Measurements from ENCODE around the gene GRIK5.

Gene GRIK5

DNA sequence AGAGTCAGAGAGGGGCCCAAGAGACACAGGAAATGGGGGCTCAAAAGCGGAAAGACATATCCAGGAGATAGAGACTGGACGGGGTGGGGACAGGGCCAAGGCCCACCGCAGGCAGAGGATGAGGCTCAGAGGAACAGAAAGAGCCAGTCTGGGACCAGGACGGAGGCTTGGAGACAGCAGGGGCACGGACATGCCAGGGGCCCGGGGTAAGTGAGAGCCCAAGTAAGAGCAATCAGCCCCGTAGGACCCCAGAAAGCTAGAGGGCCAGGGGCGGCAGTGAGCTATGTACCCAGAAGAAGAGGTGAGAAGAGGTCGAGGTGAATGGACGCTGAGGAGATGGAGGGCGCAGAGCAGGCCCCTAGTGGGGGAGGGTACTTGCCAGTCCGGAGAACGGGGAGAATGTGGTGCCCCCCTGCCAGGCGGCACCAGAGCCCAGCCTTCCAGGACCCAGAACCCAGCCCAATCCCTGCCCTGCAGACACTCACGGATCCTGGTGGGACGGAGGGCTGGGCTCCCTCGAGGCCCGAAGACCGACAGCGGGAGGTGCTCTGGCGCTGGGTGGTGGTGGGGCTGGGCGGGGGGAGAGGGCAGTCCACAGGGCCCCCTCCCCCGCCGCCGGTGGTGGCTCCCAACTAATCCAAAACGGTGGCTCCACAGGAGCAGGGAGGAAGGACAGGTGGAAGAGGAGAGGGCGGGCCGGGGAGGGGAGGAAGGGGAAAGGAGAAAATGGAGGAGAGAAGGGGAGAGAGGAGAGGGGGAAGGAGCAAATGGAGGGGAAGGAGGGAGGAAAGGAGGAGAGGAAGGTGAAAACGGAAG is 1.0 kb downstream of the GRIK5 start:
- H3K4me3 ChIP-seq (ENCODE audit: control insufficient read depth, low read depth, low read length) = no peak overlapping the region
- TF ChIP-seq, protein P1, sequence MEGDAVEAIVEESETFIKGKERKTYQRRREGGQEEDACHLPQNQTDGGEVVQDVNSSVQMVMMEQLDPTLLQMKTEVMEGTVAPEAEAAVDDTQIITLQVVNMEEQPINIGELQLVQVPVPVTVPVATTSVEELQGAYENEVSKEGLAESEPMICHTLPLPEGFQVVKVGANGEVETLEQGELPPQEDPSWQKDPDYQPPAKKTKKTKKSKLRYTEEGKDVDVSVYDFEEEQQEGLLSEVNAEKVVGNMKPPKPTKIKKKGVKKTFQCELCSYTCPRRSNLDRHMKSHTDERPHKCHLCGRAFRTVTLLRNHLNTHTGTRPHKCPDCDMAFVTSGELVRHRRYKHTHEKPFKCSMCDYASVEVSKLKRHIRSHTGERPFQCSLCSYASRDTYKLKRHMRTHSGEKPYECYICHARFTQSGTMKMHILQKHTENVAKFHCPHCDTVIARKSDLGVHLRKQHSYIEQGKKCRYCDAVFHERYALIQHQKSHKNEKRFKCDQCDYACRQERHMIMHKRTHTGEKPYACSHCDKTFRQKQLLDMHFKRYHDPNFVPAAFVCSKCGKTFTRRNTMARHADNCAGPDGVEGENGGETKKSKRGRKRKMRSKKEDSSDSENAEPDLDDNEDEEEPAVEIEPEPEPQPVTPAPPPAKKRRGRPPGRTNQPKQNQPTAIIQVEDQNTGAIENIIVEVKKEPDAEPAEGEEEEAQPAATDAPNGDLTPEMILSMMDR (conservative IDR thresholded peaks at IDR 0.05; ENCODE audit: control insufficient read depth, insufficient read depth, low read depth, low read length) = no peak
- DNase-seq (ENCODE audit: low read depth) = no peak

DNA sequence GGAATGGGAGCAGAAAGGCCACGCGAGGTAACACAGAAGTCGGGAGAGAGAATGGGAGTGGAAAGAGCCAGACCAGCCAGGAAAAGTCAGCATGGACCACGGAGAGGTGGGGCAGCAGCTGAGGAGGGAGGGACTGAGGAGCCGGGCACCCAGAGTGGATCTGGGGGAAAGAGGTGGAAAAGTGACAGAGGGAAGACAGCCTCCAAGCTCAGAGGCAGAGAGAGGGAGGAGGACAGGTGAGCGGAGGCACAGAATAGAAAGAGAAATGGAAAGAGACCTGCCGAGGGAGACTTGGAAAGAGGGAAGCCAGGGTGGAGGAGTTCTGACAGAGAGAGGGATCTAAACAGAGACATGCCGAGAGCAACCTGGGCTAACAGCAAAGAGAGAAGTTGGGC is 1.6 kb downstream of the GRIK5 start:
- TF ChIP-seq, protein P1 (conservative IDR thresholded peaks at IDR 0.05; ENCODE audit: control insufficient read depth, insufficient read depth, low read depth, low read length) = no peak
- no peak for DNase-seq (ENCODE audit: low read depth)
- H3K4me3 ChIP-seq (ENCODE audit: control insufficient read depth, low read depth, low read length) = no peak overlapping the region

DNA sequence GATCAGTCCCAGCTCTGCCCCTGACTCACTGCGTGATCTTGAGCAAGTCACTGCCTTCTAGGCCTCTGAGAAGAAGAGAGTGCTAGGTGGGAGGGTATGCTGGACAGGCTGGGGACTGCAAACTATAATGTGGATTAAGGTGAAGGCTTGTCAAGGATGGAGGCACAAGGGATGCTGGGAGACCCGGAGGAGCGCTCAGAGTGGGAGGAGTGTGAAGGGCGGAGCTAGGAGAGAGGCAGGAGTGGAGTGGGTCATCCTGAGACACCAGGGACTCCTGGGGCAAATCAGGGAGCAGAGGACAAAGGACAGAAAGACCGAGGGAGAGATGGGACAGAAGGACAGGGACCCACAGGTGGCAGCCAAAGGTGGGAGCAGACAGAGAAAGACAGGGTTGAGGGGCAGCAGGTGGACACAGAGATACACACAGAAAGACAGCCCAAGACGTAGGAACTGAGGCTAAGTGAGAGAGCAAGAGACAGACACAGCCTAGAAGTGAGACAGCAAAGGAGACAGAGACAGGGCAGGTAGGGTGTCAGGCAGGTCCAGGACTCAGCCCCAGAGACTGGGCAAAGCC is 2.6 kb downstream of the GRIK5 start:
- no peak for DNase-seq (ENCODE audit: low read depth)
- TF ChIP-seq, protein P1 (conservative IDR thresholded peaks at IDR 0.05; ENCODE audit: control insufficient read depth, insufficient read depth, low read depth, low read length) = no peak
- H3K4me3 ChIP-seq (ENCODE audit: control insufficient read depth, low read depth, low read length) = no peak overlapping the region

DNA sequence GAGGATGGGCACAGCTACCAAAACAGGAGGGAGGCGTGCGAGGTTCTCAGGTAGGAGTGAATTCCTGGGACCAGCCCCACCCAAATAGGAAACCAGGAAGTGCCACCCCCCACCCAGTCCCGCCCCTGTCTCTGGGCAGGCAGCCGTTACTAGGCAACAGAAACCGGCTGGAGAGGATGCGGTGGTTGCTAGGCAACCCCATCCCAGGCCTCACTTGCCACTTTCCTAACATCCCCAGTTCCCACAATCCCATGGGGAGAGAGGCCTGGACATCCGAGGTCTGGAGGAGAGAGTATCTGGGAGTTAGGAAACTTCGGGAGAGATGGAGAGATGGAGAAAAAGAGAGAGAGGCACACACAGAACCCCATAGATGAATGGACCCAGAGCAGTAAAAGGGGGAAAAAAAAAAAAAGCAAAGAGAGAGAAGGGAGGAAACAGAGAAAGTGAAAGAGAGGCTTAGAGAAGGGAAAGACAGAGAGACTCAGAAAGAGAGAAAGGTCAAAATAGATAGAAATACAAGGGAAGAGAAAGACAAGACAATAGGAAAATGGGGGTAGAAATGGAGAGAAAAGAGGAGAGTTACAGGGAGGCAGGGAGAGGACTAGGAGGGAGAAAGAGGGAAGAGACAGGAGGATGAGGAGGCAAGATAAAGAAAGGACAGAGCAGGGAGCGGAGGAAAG is 3.8 kb downstream of the GRIK5 start:
- TF ChIP-seq, protein P1 (conservative IDR thresholded peaks at IDR 0.05; ENCODE audit: control insufficient read depth, insufficient read depth, low read depth, low read length) = no peak
- H3K4me3 ChIP-seq (ENCODE audit: control insufficient read depth, low read depth, low read length) = no peak overlapping the region
- peak; percentile 36 for DNase-seq (ENCODE audit: low read depth)

DNA sequence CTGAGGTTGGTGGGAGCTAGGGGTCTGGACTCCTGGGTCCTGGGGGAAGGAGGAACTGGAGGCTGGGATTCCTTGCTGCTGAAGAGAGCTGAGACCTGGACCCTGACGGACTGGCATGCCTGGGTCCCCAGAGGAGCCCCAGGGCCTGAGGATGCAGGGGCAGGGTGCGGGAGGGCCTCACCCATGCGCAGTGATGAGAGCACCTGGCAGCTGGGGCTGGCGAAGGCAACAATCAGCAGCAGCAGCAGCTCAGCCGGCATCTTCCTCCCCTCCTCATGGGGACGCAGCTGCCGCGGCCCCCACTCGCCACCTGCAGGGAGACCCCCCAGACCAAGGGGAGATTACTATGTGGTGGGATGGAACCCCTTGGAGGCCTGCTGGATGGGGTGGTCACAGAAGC is 4.5 kb downstream of the GRIK5 start:
- TF ChIP-seq, protein P1 (conservative IDR thresholded peaks at IDR 0.05; ENCODE audit: control insufficient read depth, insufficient read depth, low read depth, low read length) = no peak
- H3K4me3 ChIP-seq (ENCODE audit: control insufficient read depth, low read depth, low read length) = no peak overlapping the region
- no peak for DNase-seq (ENCODE audit: low read depth)

DNA sequence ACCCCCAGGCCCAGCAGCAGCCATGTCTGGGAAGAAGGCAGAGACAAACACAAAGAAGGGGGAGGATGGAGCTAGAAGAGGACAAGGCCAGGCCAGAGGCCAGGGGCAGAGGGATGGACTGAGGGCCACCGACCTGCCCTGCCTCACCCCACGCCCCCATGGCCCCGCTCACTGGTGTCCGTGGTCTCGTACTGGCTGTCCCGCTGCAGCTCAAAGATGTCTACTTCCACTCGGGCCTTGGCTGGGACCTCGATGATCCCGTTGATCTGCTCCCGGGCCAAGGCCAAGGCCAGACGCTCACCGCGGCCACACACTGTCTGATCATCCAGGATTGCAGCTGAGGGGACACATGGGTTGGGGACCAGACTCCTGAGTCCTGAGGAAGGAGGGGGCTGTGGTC is 5.0 kb downstream of the GRIK5 start:
- TF ChIP-seq, protein P1 (conservative IDR thresholded peaks at IDR 0.05; ENCODE audit: control insufficient read depth, insufficient read depth, low read depth, low read length) = no peak

More for the DNA sequence above, 5.0 kb downstream of the GRIK5 start:
- H3K4me3 ChIP-seq (ENCODE audit: control insufficient read depth, low read depth, low read length) = no peak overlapping the region
- DNase-seq (ENCODE audit: low read depth) = no peak

Data from fibroblast of mammary gland (primary cell).